Smooth muscle cell (in vitro differentiated cells): Measurements from ENCODE around the gene RWDD4. TPM values are rescaled to one million over a fixed set of nuclear protein-coding genes. Genes with fewer than 3 reads are reported as not detected.
A peak's percentile ranks its signal among the peaks of the same experiment; 100 is the strongest.

Source experiments
- DNase-seq: peaks from one replicate; lab custom pipeline; 2025; ENCODE audit not compliant: unreplicated experiment; lab: John Stamatoyannopoulos, UW
- H2AFZ ChIP-seq: fragments of 200-600 bp; sonication (generic); 2 replicates; pipeline ENCODE4 v1.6.0; 2016; ENCODE audit warnings: antibody characterized with exemption, low read depth, mild to moderate bottlenecking
- H3F3A ChIP-seq: fragments of 200-600 bp; sonication (generic); 2 replicates; pipeline ENCODE4 v1.6.0; 2017; ENCODE audit warnings: antibody characterized with exemption, low read depth
- H3K27ac ChIP-seq: fragments of 200-600 bp; sonication (generic); 2 replicates; pipeline ENCODE4 v1.5.1; 2016; ENCODE audit warnings: low read depth, mild to moderate bottlenecking
- H3K27me3 ChIP-seq: fragments of 200-600 bp; sonication (generic); 2 replicates; pipeline ENCODE4 v1.6.1; 2016; ENCODE audit warnings: low read depth, mild to moderate bottlenecking
- H3K36me3 ChIP-seq: fragments of 200-600 bp; sonication (generic); 2 replicates; pipeline ENCODE4 v1.5.1; 2016; ENCODE audit warnings: low read depth
- H3K4me1 ChIP-seq: fragments of 200-600 bp; sonication (generic); 2 replicates; pipeline ENCODE4 v1.5.1; 2016; ENCODE audit warnings: low read depth
- H3K4me2 ChIP-seq: fragments of 200-600 bp; sonication (generic); 2 replicates; pipeline ENCODE4 v1.6.0; 2016; ENCODE audit warnings: mild to moderate bottlenecking
- H3K4me3 ChIP-seq: fragments of 200-600 bp; sonication (generic); 2 replicates; pipeline ENCODE4 v1.5.1; 2016; ENCODE audit warnings: mild to moderate bottlenecking
- H3K79me2 ChIP-seq: fragments of 200-600 bp; sonication (generic); 2 replicates; pipeline ENCODE4 v1.6.0; 2016; ENCODE audit warnings: low read depth, mild to moderate bottlenecking
- H3K9ac ChIP-seq: fragments of 200-600 bp; sonication (generic); 2 replicates; pipeline ENCODE4 v1.6.0; 2016; ENCODE audit warnings: low read depth
- H3K9me3 ChIP-seq: fragments of 200-600 bp; sonication (generic); replicated peaks from 2 replicates; pipeline ENCODE4 v1.5.1; 2016; ENCODE audit warnings: low read depth
- H4K20me1 ChIP-seq: fragments of 200-600 bp; sonication (generic); 2 replicates; pipeline ENCODE4 v1.6.0; 2016; ENCODE audit warnings: low read depth
- CTCF ChIP-seq: fragments of 200-600 bp; sonication (generic); IDR thresholded peaks from 2 replicates; pipeline ENCODE4 v1.5.1; 2017; ENCODE audit warnings: borderline replicate concordance, mild to moderate bottlenecking, antibody characterized with exemption; ENCODE audit not compliant: insufficient read depth, poor library complexity, severe bottlenecking
- WGBS: methylation state at CpG from one replicate; pipeline ENCODE4 v1.1.7; 2016; ENCODE audit warnings: low lambda C conversion rate; 5-methylcytosine and 5-hydroxymethylcytosine counted together
- polyA plus RNA-seq: library from polyadenylated mRNA; unstranded; fragments of >200 nt; fragmentation: Nextera tagmentation; extraction: Ambion mirVana; gene quantifications from 2 replicates; pipeline ENCODE4 v1.2.1, GENCODE V29; 2016
- total RNA-seq: library from RNA; depleted of rRNA; stranded (reverse); fragments of >200 nt; gene quantifications from 2 replicates; pipeline ENCODE4 v1.2.3, GENCODE V29; 2014

RWDD4 gene
- total and polyA plus RNA-seq, 2 experiments from 2014 or later = 20.0 to 25.1 TPM

GRCh38 chr4:183658362-183659028, 490 bp downstream of the RWDD4 start:
- Histone ChIP-seq H3F3A (no peaks in the 10 kb centered on the region), H3K27ac (peak overlapping the region; percentile 81), H3K4me1 (peaks cover 15% of the 10 kb centered on the region), H3K27me3 (no peaks in the 10 kb centered on the region), H4K20me1 (peaks cover 8% of the 10 kb centered on the region), H3K9ac (peak overlapping the region; percentile 88), H2AFZ (peak overlapping the region; percentile 60), H3K79me2 (peaks cover 63% of the 10 kb centered on the region), H3K36me3 (no peaks in the 10 kb centered on the region), H3K9me3 (no peaks in the 10 kb centered on the region), H3K4me2 (peak overlapping the region; percentile 96), H3K4me3 (peak overlapping the region; percentile 86)
- TF ChIP-seq CTCF = no peak
- DNase-seq = peak; percentile 37
- WGBS = under 1% methylated on average over 30 of the region's 39 CpGs

- no peak for DNase-seq
- Histone ChIP-seq H2AFZ (no peak overlapping the region), H3K4me1 (peaks cover 15% of the 10 kb centered on the region), H3K27ac (no peak overlapping the region), H3K4me2 (peak overlapping the region; percentile 96), H3K9me3 (no peaks in the 10 kb centered on the region), H3K27me3 (no peaks in the 10 kb centered on the region), H3K36me3 (no peaks in the 10 kb centered on the region), H3F3A (no peaks in the 10 kb centered on the region), H3K9ac (no peak overlapping the region), H3K79me2 (peaks cover 55% of the 10 kb centered on the region), H3K4me3 (peak overlapping the region; percentile 86), H4K20me1 (no peaks in the 10 kb centered on the region)
- no peak for TF ChIP-seq CTCF
- 69% methylated on average over 3 of the region's 3 CpGs for WGBS
Measured at GRCh38 chr4:183657564-183657963, 1.4 kb downstream of the RWDD4 start.

GRCh38 chr4:183645326-183645725, 13.7 kb downstream of the RWDD4 start:
- Histone ChIP-seq H3K36me3 (peaks cover 22% of the 10 kb centered on the region), H3K4me3 (no peak overlapping the region), H4K20me1 (no peaks in the 10 kb centered on the region), H3K9me3 (no peaks in the 10 kb centered on the region), H3K79me2 (no peaks in the 10 kb centered on the region), H3K27ac (no peak overlapping the region), H3F3A (no peaks in the 10 kb centered on the region), H3K4me2 (no peak overlapping the region), H3K4me1 (no peaks in the 10 kb centered on the region), H3K27me3 (no peaks in the 10 kb centered on the region), H2AFZ (no peak overlapping the region), H3K9ac (no peak overlapping the region)
- no peak for TF ChIP-seq CTCF
- DNase-seq = no peak
- 96% methylated on average over 7 of the region's 7 CpGs for WGBS

GRCh38 chr4:183639291-183639690, 19.7 kb downstream of the RWDD4 start:
- no peak for DNase-seq
- Histone ChIP-seq H4K20me1 (no peaks in the 10 kb centered on the region), H3K4me1 (peaks cover 17% of the 10 kb centered on the region), H3K27me3 (no peaks in the 10 kb centered on the region), H2AFZ (no peak overlapping the region), H3K79me2 (no peaks in the 10 kb centered on the region), H3K4me3 (no peak overlapping the region), H3K4me2 (no peak overlapping the region), H3K9me3 (no peaks in the 10 kb centered on the region), H3K27ac (no peak overlapping the region), H3K36me3 (no peaks in the 10 kb centered on the region), H3K9ac (no peak overlapping the region), H3F3A (no peaks in the 10 kb centered on the region)
- TF ChIP-seq CTCF = no peak
- 94% methylated on average over 3 of the region's 3 CpGs for WGBS
